ENCODE measurements around the gene SEC16B. TPM values are rescaled to one million over a fixed set of nuclear protein-coding genes. Genes with fewer than 3 reads are reported as not detected.

SEC16B gene
- total RNA-seq, 1 donor from 2014 or later: 1.9 TPM

DNA sequence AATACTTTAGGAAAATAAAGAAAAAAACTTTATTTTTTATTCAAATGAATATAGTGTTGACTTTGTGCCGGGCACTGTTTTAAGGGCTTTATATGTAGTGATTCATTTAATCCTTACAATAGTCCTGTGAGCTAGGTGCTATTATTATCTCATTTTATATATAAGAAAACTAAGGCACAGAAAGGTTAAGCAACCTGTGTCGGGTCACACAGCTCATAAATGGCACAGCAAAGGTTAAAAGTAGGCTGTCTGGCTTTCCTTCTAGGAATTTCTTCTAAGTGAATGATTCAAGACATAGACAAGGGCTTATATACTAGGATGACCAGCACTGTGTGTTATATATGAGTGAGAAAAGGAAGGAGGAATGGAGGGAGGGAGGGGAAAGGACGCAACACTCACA lies 35.4 kb downstream of the SEC16B start:
- H3K9me3 ChIP-seq (replicated peaks): no peaks in the 10 kb centered on the region
- peaks cover 70% of the 10 kb centered on the region for H3K36me3 ChIP-seq
- TF ChIP-seq, protein P1, sequence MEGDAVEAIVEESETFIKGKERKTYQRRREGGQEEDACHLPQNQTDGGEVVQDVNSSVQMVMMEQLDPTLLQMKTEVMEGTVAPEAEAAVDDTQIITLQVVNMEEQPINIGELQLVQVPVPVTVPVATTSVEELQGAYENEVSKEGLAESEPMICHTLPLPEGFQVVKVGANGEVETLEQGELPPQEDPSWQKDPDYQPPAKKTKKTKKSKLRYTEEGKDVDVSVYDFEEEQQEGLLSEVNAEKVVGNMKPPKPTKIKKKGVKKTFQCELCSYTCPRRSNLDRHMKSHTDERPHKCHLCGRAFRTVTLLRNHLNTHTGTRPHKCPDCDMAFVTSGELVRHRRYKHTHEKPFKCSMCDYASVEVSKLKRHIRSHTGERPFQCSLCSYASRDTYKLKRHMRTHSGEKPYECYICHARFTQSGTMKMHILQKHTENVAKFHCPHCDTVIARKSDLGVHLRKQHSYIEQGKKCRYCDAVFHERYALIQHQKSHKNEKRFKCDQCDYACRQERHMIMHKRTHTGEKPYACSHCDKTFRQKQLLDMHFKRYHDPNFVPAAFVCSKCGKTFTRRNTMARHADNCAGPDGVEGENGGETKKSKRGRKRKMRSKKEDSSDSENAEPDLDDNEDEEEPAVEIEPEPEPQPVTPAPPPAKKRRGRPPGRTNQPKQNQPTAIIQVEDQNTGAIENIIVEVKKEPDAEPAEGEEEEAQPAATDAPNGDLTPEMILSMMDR (IDR thresholded peaks at IDR 0.05; ENCODE audit: borderline replicate concordance): no peak
- H3K4me3 ChIP-seq: no peak overlapping the region
- no peaks in the 10 kb centered on the region for H3K27me3 ChIP-seq (ENCODE audit: low read depth)
- intact Hi-C loops (cut with micrococcal nuclease): no loop called here
- no peak for DNase-seq
- H3K27ac ChIP-seq (replicated peaks): peak overlapping the region; percentile 29
- peaks cover 10% of the 10 kb centered on the region for H3K4me1 ChIP-seq

DNA sequence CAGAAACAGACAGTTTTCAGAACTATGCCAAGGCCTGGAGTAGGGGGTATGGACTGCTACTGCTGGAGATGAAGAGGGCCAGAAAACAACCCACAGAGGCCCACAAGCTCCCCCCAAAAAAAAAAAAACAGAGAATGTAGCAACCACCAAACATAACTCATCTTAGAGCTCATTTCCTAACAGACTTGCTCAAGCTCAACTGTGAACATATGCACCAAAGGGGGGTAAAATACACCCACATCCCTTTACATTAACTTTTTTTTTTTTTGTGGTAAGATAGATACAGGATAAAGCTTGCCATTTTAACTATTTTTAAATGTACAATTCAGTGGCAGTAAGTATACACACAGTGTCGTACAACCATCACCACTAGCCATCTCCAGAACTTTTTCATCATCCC lies 36.0 kb downstream of the SEC16B start:
- H3K27me3 ChIP-seq (ENCODE audit: low read depth): no peaks in the 10 kb centered on the region
- no peak for DNase-seq
- H3K27ac ChIP-seq (replicated peaks): no peak overlapping the region
- H3K4me1 ChIP-seq: peaks cover 10% of the 10 kb centered on the region
- H3K4me3 ChIP-seq: no peak overlapping the region
- TF ChIP-seq, protein P1 (IDR thresholded peaks at IDR 0.05; ENCODE audit: borderline replicate concordance): no peak
- peaks cover 71% of the 10 kb centered on the region for H3K36me3 ChIP-seq
- intact Hi-C loops (cut with micrococcal nuclease): no loop called here
- no peaks in the 10 kb centered on the region for H3K9me3 ChIP-seq (replicated peaks)

DNA sequence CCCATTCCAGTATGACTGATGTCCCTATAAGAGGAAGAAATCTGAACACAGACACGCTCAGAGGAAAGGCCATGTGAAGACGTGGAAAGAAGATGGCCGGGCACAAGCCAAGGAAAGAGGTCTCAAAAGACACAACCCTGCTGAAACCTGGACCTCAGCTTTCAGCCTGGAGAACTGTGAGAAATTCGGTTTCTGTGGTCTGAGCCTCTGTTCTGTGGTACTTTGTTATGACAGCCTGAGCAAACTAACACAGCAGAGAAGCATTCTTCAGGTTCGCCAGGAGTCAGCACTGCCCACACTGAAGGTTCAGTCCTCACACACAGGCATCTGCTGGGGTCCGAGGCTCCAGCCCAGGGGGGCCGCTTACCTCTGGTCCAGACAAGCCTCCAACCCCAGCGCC lies 37.7 kb downstream of the SEC16B start:
- Histone ChIP-seq H3K27me3 (ENCODE audit: low read depth) (no peaks in the 10 kb centered on the region), H3K9me3 (replicated peaks) (no peaks in the 10 kb centered on the region), H3K4me3 (no peak overlapping the region), H3K4me1 (peaks cover 10% of the 10 kb centered on the region), H3K36me3 (peaks cover 72% of the 10 kb centered on the region), H3K27ac (replicated peaks) (no peak overlapping the region)
- TF ChIP-seq, protein P1 (IDR thresholded peaks at IDR 0.05; ENCODE audit: borderline replicate concordance): no peak
- no peak for DNase-seq
- intact Hi-C loops (cut with micrococcal nuclease): no loop called here

- H3K27ac ChIP-seq (replicated peaks): no peak overlapping the region
- intact Hi-C loops (cut with micrococcal nuclease): no loop called here
- H3K27me3 ChIP-seq (ENCODE audit: low read depth): no peaks in the 10 kb centered on the region
- no peaks in the 10 kb centered on the region for H3K4me1 ChIP-seq
- DNase-seq: no peak
- TF ChIP-seq, protein P1 (IDR thresholded peaks at IDR 0.05; ENCODE audit: borderline replicate concordance): no peak
- peaks cover 51% of the 10 kb centered on the region for H3K36me3 ChIP-seq
- no peaks in the 10 kb centered on the region for H3K9me3 ChIP-seq (replicated peaks)
- no peak overlapping the region for H3K4me3 ChIP-seq
Measured at GRCh38 chr1:177928952-177929351, 40.9 kb downstream of the SEC16B start.

- no peaks in the 10 kb centered on the region for H3K9me3 ChIP-seq (replicated peaks)
- H3K4me3 ChIP-seq: no peak overlapping the region
- intact Hi-C loops (cut with micrococcal nuclease): no loop called here
- TF ChIP-seq, protein P1 (IDR thresholded peaks at IDR 0.05; ENCODE audit: borderline replicate concordance): no peak
- H3K36me3 ChIP-seq: peaks cover 47% of the 10 kb centered on the region
- H3K27ac ChIP-seq (replicated peaks): no peak overlapping the region
- H3K27me3 ChIP-seq (ENCODE audit: low read depth): no peaks in the 10 kb centered on the region
- no peaks in the 10 kb centered on the region for H3K4me1 ChIP-seq
- no peak for DNase-seq
Measured at GRCh38 chr1:177928194-177928593, 41.7 kb downstream of the SEC16B start.

All from left ventricle myocardium inferior (tissue), 1 donor.